Cardiac septum (tissue), 1 donor: ENCODE data around the gene ANO1. TPM values are rescaled to one million over a fixed set of nuclear protein-coding genes. Genes with fewer than 3 reads are reported as not detected.
"Not testable (repeated sequence)": the region's sequence is repeated elsewhere in the genome, so short reads cannot be mapped to it uniquely, and the experiment has no call there.

Source experiments
- DNase-seq: peaks from one replicate; pipeline ENCODE4 v3.0.0-alpha.2; 2020; ENCODE audit warnings: low spot score
- intact Hi-C: fragments of 100-400 bp; cut with DNase I; formaldehyde crosslinking; loops from one replicate; pipeline ENCODE4 v1.14.0; 2022
- total RNA-seq: library from RNA; stranded (reverse); fragmentation: NEBNext Ultra II Directional; extraction: Animal tissue kit (Norgen Biotek cat#: 25700); gene quantifications from one replicate; pipeline ENCODE4 v1.2.1, GENCODE V29; 2021
- donor health status: DM: no; HTN: no; CAD: no.

The ANO1 gene
- total RNA-seq, 1 donor from 2014 or later = 18.4 TPM

DNA sequence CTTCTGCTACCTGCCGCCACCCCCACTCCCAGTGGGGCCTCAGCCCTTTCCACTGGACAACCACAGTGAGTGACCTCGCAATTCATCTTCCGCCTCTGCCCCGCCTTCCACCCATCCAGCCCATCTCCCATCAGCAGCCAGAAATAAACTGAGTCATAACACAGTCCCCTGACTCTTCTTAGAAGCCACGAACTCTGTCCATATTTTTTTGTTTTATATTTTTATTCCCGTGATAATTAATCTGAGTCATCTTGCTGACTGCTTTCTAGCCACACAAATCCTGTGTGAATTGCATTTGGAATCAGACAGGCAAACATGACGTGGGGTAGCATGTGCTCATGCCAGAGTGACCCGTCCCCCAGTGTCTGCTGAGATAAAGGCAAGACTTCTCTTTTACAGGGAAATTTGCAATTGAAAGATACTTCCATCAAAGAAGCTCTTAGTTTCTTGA is 132.0 kb downstream of the ANO1 start:
- no peak for DNase-seq

GRCh38 chr11:70210530-70210929 is 132.4 kb downstream of the ANO1 start:
- intact Hi-C loops = no loop called here
- no peak for DNase-seq

More for the DNA sequence above, 132.0 kb downstream of the ANO1 start:
- intact Hi-C loops = no loop called here

DNA sequence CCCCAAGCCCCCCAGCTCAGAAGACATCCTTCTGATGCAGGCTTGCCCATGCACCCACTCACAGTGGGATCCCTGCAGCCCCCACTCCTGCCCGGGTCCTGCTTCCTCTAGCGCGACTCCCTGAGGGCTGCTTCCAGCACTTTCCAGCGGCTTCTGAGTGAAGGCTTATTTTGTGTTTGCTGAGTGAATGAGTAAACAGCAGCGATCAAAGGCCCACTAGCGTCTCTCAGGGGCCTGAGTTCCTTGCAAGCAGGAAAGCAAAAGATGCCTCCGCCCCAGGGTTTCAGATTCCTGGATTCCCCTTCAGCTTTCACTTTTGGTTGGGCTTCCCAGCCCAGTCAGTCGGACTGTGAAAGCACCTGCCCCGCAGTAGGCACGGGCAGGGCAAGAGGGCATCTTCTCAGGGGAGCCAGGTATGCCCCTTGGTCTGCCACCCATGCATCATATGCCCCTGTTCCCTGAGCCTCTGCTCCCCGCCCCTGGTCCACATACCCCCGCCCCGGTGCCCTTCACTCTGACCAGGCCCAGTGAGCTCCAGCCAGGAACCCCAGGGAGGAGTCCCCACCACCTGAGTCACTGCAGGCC is 134.2 kb downstream of the ANO1 start:
- DNase-seq = no peak
- intact Hi-C loops = no loop called here

DNA sequence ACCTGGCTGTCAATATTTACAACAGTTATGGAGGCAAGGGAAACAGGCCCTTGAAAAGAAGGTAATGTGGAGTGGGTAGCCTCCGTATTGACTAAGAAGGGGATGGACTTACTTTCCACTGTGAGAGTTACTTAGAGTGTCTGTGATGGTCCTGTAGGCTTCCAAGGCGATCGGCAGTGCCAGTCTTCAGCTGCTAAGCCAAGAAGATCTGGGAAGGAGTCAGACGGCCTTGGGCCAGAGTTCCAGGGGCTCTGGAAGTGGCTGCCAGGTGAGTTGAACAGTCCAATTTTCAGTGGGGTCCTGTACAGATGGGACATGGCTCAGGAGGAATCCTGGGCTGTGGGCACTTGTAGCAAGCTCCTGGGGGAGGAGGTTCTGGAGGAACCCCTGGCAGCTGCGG is 139.3 kb downstream of the ANO1 start:
- intact Hi-C loops, DNase-seq: not testable (repeated sequence)

DNA sequence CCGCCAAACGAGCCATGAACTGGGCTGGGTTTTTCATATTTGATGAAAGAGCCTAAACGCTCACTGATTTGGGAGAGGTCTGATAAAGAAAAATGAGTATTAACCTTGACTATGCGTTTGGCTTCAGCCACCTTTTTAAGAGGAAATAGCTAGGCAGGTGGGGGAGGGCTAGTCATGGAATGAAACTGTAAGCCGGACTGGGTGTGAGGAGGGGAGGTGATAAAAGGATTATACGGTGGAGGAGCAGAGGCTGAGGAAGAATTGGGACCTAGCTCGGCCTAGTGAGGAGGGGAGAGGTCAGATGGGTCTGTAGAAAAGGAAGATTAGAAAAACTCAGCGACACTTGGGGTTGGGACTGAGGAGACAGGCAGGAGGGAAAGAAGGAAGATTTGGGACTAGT is 140.0 kb downstream of the ANO1 start:
- DNase-seq, intact Hi-C loops: not testable (repeated sequence)

DNA sequence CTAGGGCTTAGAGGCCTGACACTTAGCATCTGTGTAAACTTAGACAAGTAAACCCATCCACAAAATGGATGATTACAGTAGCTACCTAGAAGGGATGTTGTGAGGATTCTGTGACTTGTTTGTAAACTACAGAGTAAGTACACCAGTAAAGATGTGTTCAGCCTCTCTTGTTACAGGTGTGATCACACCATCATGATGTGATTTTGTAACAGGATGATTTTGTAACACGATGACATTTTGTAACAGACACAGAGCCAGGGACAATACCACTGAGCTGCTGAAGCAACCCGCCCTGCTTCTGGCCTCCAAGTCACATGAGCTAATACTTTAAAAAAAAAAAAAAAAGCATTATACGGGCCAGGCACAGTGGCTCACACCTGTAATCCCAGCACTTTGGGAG is 142.0 kb downstream of the ANO1 start:
- intact Hi-C loops = no loop called here
- DNase-seq = no peak

DNA sequence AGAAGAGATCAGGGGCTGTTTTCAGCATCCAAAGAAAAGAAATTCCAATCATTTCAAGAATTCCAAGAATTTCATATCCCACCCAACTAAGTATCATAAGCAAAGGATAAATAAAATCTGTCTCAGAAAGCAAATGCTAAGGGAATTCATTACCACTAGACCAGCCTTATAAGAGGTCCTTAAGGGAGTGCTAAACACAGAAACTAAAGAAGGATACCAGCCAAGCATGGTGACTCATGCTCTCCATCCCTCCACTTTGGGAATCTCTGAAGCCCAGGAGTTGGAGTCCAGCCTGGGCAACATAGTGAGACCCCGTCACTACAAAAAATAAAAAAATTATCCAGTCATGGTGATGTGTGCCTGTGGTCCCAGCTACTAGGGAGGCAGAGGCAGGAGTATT is 142.8 kb downstream of the ANO1 start:
- no peak for DNase-seq

GRCh38 chr11:70225681-70226177 is 147.6 kb downstream of the ANO1 start:
- intact Hi-C loops = no loop called here
- DNase-seq = no peak

More for the DNA sequence above, 142.8 kb downstream of the ANO1 start:
- intact Hi-C loops = no loop called here

- intact Hi-C loops = no loop called here
- DNase-seq = no peak
Observed at GRCh38 chr11:70226183-70226582, 148.1 kb downstream of the ANO1 start.

DNA sequence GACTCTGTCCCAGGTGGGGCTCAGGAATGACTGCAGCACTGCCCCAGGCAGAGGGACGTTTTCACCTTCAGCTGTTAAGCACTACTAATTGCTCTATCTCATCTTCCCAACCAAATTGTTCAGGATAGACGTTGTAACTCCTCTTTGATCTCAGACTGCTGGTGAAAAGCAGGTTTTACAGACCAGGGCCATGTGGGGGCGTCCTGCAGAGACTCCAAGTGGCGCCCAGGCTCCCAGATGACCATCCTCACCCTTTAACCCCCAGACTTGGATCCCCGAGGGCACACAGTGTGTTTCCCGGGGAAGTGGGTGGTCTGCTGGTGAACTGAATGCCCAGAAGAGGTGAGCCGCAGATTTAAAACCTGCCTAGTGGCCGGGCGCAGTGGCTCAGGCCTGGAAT is 148.8 kb downstream of the ANO1 start:
- intact Hi-C loops = no loop called here
- no peak for DNase-seq

DNA sequence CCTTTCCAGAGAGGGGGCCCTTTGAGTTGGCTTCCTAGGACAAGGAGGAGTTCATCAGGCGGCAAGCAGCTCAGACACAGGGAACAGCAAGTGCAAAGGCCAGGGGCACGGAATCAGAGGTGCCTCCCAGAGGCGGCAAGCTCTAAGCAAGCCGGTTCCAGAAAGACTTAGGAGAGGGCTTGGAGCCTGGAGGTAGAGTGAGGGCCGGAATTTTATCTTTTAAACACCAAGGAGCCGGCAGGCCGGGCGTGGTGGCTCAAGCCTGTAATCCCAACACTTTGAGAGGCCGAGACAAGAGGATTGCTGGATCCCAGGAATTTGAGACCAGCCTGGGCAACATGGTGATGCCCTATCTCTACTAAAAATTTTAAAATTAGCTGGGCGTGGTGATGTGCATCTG is 151.6 kb downstream of the ANO1 start:
- intact Hi-C loops = no loop called here

GRCh38 chr11:70230151-70230839 is 152.2 kb downstream of the ANO1 start:
- DNase-seq = no peak
- intact Hi-C loops = no loop called here

More for the DNA sequence above, 151.6 kb downstream of the ANO1 start:
- no peak for DNase-seq

DNA sequence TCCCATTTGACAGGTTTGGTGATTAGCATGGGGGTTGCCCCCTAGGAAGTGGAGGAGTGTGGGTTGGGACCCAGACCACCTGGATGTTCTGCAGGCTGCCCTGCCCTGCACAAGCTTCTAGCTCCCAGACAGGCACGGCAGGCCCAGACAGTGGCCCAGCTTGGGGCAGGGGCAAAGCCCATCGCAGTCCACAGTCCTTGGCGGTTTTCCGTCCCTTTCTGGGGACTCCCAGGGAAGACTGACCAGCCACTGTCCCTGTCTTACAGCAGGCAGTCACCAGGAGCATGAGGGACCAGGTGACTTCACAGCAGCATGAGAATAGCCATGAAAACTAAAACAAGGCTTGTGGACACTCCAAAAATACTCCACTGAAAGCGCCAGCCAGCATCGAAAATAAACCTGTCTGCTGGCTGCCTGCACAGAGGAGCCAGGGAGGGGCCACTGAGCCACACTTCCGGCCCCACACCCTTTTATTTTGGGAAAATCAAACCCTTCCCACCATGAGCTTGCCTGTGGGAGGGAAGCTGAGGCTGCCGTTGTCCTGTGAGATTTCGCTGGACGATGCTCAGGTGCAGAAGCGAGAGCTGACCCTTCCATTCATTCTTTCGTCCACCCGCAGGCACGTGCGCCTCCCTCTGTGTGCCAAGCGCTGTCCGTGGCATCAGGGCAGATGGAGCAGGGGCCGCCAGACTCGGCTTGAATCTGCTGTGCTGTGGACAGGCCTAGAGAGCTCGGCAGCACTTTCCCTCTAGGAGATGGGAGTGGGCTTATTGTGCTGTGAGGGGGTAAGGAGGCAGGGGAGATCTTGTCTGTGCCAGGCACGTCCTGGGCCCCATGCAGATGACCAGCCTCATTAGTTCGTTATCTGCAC is 153.0 kb downstream of the ANO1 start:
- DNase-seq = no peak
- intact Hi-C loops = no loop called here

- intact Hi-C loops = no loop called here
Observed at GRCh38 chr11:70233034-70233433, 154.9 kb downstream of the ANO1 start.

DNA sequence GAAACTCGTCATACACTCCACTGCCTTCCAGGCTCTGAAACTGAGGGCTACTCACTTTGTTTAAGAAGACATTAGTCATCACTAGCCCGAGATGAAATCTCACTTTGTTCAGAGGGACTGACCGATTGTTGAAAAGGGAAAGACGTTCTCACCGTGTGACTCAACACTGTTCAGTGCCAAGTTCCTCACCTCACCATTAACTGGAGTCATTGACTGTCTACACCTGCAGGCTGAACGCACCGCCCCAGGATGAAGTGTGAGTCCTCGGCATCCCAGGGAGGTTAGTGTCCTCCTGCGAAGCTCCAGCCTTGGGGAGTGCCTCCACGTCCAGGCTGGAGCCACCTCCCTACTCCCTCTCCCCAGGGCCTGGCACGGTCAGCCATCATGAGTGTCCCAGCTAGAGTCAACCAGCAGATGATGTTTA is 155.4 kb downstream of the ANO1 start:
- no peak for DNase-seq
- intact Hi-C loops = no loop called here

More at GRCh38 chr11:70233034-70233433, 154.9 kb downstream of the ANO1 start:
- no peak for DNase-seq

DNA sequence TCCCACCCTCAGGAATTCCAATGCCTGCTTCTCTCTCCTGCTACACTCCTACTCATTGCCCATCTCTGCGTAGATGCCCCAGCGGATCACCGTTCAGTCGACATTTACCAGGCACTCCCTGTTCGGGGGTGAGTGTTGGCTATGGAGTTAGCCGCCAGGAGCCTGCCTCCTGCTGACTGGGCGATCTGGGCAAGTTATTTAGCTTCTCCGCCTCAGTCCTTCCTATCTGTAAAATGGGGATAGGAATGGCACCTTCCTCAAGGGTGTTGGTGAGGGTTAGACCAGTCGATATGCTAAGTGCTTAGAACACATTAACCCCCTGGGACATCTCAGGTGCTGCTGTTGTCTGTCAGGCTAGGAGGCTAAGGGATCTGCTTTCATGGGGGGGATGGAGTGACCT is 155.8 kb downstream of the ANO1 start:
- DNase-seq = no peak
- intact Hi-C loops = no loop called here
